HEK293 (cell line): Measurements from ENCODE around the gene ADD2.
A peak's percentile ranks its signal among the peaks of the same experiment; 100 is the strongest.

Experiments
- CTCF ChIA-PET: fragments of 350-600 bp; formaldehyde crosslinking; extraction: SDS; loops from one replicate; lab custom pipeline; 2021; ENCODE audit warnings: antibody characterized with exemption; lab: Yijun Ruan, JAX
- POLR2A ChIA-PET: fragments of 300-600 bp; formaldehyde crosslinking; extraction: SDS; loops from one replicate; lab custom pipeline; 2020; ENCODE audit warnings: antibody characterized with exemption, inconsistent platforms; lab: Yijun Ruan, JAX
- H3K27ac ChIP-seq: fragments of 200-500 bp; sonication (Bioruptor generic); 2 replicates; pipeline ENCODE4 v1.5.1; 2014; ENCODE audit warnings: low read depth, low read length, control low read depth, inconsistent platforms; ENCODE audit errors: extremely low read depth
- H3K36me3 ChIP-seq, 2 experiments: fragments of 200-500 bp in 1 of 2; sonication (Bioruptor generic) in 1 of 2; 1 replicate in 1 of 2; 2 replicates in 1 of 2; pipeline ENCODE4 v1.5.1; 2014 to 2017; ENCODE audit warnings: inconsistent platforms in 2 of 2, low read length in 2 of 2; ENCODE audit not compliant: control insufficient read depth in 2 of 2, insufficient read depth in 1 of 2
- H3K4me1 ChIP-seq: fragments of 200-500 bp; sonication (Bioruptor generic); 2 replicates; pipeline ENCODE4 v1.5.1; 2014; ENCODE audit warnings: mild to moderate bottlenecking, low read length, inconsistent platforms; ENCODE audit not compliant: control insufficient read depth, insufficient read depth
- H3K4me3 ChIP-seq: 2 replicates; pipeline ENCODE4 v1.5.1; 2011; ENCODE audit warnings: low read depth, mild to moderate bottlenecking, control low read depth, low read length, moderate library complexity
- H3K9me3 ChIP-seq: fragments of 200-500 bp; sonication (Bioruptor generic); 2 replicates; pipeline ENCODE4 v1.5.1; 2014; ENCODE audit warnings: low read depth, low read length, inconsistent platforms; ENCODE audit not compliant: control insufficient read depth, insufficient read depth
- AEBP2 ChIP-seq: fragments of 450-650 bp; formaldehyde crosslinking; IDR thresholded peaks from 2 replicates; pipeline ENCODE4 v1.5.1; 2016; ENCODE audit warnings: missing biosample characterization, missing genetic modification characterization, borderline replicate concordance
- FEZF1 ChIP-seq: fragments of 450-650 bp; formaldehyde crosslinking; IDR thresholded peaks from 2 replicates; pipeline ENCODE4 v1.5.1; 2016; ENCODE audit warnings: missing biosample characterization, missing genetic modification characterization
- GLI2 ChIP-seq: fragments of 450-650 bp; formaldehyde crosslinking; IDR thresholded peaks from 2 replicates; pipeline ENCODE4; 2017; ENCODE audit warnings: missing biosample characterization, missing genetic modification characterization, low read depth, borderline replicate concordance
- KLF17 ChIP-seq: fragments of 450-650 bp; formaldehyde crosslinking; IDR thresholded peaks from 2 replicates; pipeline ENCODE4 v1.5.1; 2016; ENCODE audit warnings: missing biosample characterization, missing genetic modification characterization
- PBX3 ChIP-seq: sonication (generic); formaldehyde crosslinking; IDR thresholded peaks from 2 replicates; pipeline ENCODE4 v1.8.1; 2022; ENCODE audit warnings: mild to moderate bottlenecking, moderate library complexity, missing genetic modification reagents
- YY2 ChIP-seq: fragments of 450-650 bp; formaldehyde crosslinking; IDR thresholded peaks from 2 replicates; pipeline ENCODE4 v1.5.1; 2016; ENCODE audit warnings: missing biosample characterization, missing genetic modification characterization
- ZNF138 ChIP-seq: fragments of 450-650 bp; formaldehyde crosslinking; IDR thresholded peaks from 2 replicates; pipeline ENCODE4 v1.5.1; 2016; ENCODE audit warnings: missing biosample characterization, missing genetic modification characterization, borderline replicate concordance
- ZNF404 ChIP-seq: fragments of 450-650 bp; formaldehyde crosslinking; IDR thresholded peaks from 2 replicates; pipeline ENCODE4 v1.5.1; 2017; ENCODE audit warnings: missing biosample characterization, missing genetic modification characterization
- ZNF629 ChIP-seq: fragments of 450-650 bp; formaldehyde crosslinking; IDR thresholded peaks from 2 replicates; pipeline ENCODE4 v1.5.1; 2017; ENCODE audit warnings: missing biosample characterization, missing genetic modification characterization
- ZNF747 ChIP-seq: fragments of 450-650 bp; formaldehyde crosslinking; IDR thresholded peaks from 2 replicates; pipeline ENCODE4 v1.5.1; 2016; ENCODE audit warnings: missing biosample characterization, missing genetic modification characterization
- ZNF768 ChIP-seq: fragments of 450-650 bp; formaldehyde crosslinking; IDR thresholded peaks from 2 replicates; pipeline ENCODE4 v1.5.1; 2018; ENCODE audit warnings: missing biosample characterization, mild to moderate bottlenecking, missing genetic modification characterization
- ZNF777 ChIP-seq: fragments of 450-650 bp; formaldehyde crosslinking; IDR thresholded peaks from 2 replicates; pipeline ENCODE4 v1.5.1; 2017; ENCODE audit warnings: missing biosample characterization, missing genetic modification characterization, borderline replicate concordance
- ZXDB ChIP-seq: fragments of 450-650 bp; formaldehyde crosslinking; IDR thresholded peaks from 2 replicates; pipeline ENCODE4 v1.5.1; 2016; ENCODE audit warnings: missing biosample characterization, missing genetic modification characterization

Gene ADD2

DNA sequence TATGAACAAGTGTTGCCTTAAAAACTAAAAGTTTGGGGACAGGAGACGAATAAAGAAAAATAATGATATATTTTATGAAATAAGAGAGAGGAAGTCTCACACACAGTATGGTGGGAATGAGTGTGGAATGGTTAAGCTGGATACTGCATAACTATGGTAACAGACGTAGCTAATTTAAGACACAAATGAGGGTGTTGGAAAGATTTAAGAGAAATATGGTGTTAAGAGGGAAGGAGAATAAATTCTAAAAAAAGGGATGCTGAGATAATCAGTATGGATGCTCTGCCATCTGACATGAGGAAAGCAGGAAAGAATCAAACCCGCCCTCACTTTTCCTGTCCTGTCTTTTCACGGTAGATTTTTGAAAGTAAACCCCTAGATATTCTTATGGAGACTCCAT lies 10.6 kb downstream of the ADD2 start:
- no peaks in the 10 kb centered on the region for H3K36me3 ChIP-seq
- POLR2A ChIA-PET, result no interaction called here
- no peak overlapping the region for H3K4me3 ChIP-seq
- H3K27ac ChIP-seq, result no peak overlapping the region
- no peaks in the 10 kb centered on the region for H3K9me3 ChIP-seq
- CTCF ChIA-PET, result interaction anchor here (0.8 kb wide), 1 partner anchor 163 kb away, joined by 4 read pairs; no protein-coding TSS in a partner anchor
- peaks cover 4% of the 10 kb centered on the region; the same call in 1 of the 2 replicates for H3K4me1 ChIP-seq
- TF ChIP-seq ZNF777 (tag by site-specific recombination) (no peak), ZXDB (no peak), ZNF138 (tag by site-specific recombination) (no peak), ZNF768 (tag by site-specific recombination) (no peak), KLF17 (no peak), ZNF747 (tag by site-specific recombination) (no peak), YY2 (tag by site-specific recombination) (no peak)

- no peak overlapping the region for H3K27ac ChIP-seq
- TF ChIP-seq AEBP2 (tag by site-specific recombination) (no peak), ZNF629 (no peak)
- H3K9me3 ChIP-seq, result no peaks in the 10 kb centered on the region
- POLR2A ChIA-PET, result no interaction called here
- CTCF ChIA-PET, result interaction anchor here (0.6 kb wide), 1 partner anchor 313 kb away, joined by 5 read pairs; no protein-coding TSS in a partner anchor
- peaks cover 4% of the 10 kb centered on the region; the same call in 1 of the 2 replicates for H3K4me1 ChIP-seq
- no peaks in the 10 kb centered on the region for H3K36me3 ChIP-seq
- no peak overlapping the region for H3K4me3 ChIP-seq
Observed at GRCh38 chr2:70756128-70756527, 11.9 kb downstream of the ADD2 start.

GRCh38 chr2:70753902-70754301 lies 14.1 kb downstream of the ADD2 start:
- POLR2A ChIA-PET, result no interaction called here
- no peak overlapping the region for H3K4me3 ChIP-seq
- CTCF ChIA-PET, result no interaction called here
- H3K4me1 ChIP-seq, result peaks cover 4% of the 10 kb centered on the region; the same call in 1 of the 2 replicates
- no peaks in the 10 kb centered on the region for H3K36me3 ChIP-seq
- TF ChIP-seq ZNF404 (tag by site-specific recombination) (no peak), GLI2 (tag by site-specific recombination) (no peak)
- H3K9me3 ChIP-seq, result no peaks in the 10 kb centered on the region
- H3K27ac ChIP-seq, result no peak overlapping the region

DNA sequence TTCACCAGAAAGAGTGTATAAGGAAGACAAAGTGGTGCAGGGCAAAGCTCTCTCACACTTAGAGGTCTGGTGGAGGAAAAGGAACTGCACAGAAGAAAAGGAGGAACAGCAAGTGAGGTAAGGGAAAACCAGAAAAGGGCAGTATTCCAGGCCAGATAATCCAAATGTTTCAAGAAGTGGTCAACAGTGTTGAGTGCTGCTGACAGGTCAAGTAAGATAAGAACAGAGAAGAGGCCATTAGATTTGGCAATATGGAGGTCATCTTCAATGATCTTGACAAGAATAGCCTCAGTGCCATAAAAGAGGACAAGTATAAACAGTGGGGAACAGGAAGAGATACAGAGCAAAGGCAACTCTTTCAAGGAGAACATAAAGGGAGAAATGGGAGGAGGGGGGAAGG lies 15.0 kb downstream of the ADD2 start:
- H3K4me3 ChIP-seq, result no peak overlapping the region
- no peak for TF ChIP-seq PBX3 (CRISPR knock-in tag)
- TF ChIP-seq FEZF1, result peak; percentile 13; the same call in 1 of the 2 replicates
- TF ChIP-seq, all 188 proteins: peak for 1
- H3K9me3 ChIP-seq, result no peaks in the 10 kb centered on the region
- CTCF ChIA-PET, result interaction anchor here (0.5 to 2.5 kb wide), 2 partner anchors 15 to 36 kb away, joined by 5 to 10 read pairs; partner anchors contain the start of gene ADD2
- POLR2A ChIA-PET, result no interaction called here
- no peak overlapping the region for H3K27ac ChIP-seq
- peaks cover 4% of the 10 kb centered on the region; the same call in 1 of the 2 replicates for H3K4me1 ChIP-seq
- H3K36me3 ChIP-seq, result no peaks in the 10 kb centered on the region
